ENCODE data around the gene LENG8. TPM values are rescaled to one million over a fixed set of nuclear protein-coding genes. Genes with fewer than 3 reads are reported as not detected.

Gene LENG8
- polyA plus RNA-seq, 1 donor from 2014 or later: 24.2 TPM

DNA sequence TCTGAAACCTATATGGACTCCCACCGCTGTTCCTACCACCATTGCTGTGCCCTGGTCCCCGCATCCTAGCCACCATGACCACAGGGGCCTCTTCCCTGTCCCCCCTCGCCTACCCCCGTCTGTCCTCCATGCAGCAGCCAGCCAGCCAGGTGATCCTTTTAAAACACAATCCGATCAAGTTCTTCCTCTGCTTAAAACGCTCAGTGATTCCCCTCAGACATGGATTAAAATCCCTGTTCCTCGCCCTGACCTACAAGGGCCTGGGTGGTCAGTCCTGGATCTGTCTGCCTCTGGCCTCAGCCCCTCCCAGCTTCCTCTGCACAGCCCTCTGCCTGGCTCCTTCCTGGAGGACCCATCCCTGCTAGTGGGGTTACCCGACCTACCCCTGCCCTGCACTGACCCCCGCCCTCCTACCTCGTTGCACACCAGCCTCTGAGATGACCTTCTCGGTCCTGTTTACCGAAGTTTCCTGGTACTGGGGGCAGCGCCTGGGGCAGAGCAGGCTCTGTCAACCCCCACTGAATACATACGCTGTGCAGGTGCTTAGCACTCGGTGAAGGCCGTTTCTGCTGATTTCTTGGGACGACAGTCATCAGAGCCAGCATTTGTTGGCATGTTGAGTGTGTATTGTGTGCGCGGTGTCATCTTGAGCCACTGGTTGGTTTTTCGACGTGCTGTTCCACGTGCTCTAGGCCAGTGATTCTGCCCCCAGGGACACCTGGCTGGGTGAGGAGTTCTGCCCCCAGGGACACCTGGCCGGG is 14.7 kb upstream of the LENG8 start:
- H3K9me3 ChIP-seq (ENCODE audit: low read length): no peaks in the 10 kb centered on the region
- TF ChIP-seq EP300 (conservative IDR thresholded peaks at IDR 0.05; ENCODE audit: poor library complexity, severe bottlenecking): no peak
- TF ChIP-seq TAF1 (IDR thresholded peaks at IDR 0.05; ENCODE audit: low read depth): no peak
- no peak for TF ChIP-seq POLR2AphosphoS5 (IDR thresholded peaks at IDR 0.05)
- no peak for TF ChIP-seq EZH2 (IDR thresholded peaks at IDR 0.05; ENCODE audit: borderline replicate concordance, insufficient read depth, low read length, poor library complexity, severe bottlenecking)
- TF ChIP-seq, protein P1, sequence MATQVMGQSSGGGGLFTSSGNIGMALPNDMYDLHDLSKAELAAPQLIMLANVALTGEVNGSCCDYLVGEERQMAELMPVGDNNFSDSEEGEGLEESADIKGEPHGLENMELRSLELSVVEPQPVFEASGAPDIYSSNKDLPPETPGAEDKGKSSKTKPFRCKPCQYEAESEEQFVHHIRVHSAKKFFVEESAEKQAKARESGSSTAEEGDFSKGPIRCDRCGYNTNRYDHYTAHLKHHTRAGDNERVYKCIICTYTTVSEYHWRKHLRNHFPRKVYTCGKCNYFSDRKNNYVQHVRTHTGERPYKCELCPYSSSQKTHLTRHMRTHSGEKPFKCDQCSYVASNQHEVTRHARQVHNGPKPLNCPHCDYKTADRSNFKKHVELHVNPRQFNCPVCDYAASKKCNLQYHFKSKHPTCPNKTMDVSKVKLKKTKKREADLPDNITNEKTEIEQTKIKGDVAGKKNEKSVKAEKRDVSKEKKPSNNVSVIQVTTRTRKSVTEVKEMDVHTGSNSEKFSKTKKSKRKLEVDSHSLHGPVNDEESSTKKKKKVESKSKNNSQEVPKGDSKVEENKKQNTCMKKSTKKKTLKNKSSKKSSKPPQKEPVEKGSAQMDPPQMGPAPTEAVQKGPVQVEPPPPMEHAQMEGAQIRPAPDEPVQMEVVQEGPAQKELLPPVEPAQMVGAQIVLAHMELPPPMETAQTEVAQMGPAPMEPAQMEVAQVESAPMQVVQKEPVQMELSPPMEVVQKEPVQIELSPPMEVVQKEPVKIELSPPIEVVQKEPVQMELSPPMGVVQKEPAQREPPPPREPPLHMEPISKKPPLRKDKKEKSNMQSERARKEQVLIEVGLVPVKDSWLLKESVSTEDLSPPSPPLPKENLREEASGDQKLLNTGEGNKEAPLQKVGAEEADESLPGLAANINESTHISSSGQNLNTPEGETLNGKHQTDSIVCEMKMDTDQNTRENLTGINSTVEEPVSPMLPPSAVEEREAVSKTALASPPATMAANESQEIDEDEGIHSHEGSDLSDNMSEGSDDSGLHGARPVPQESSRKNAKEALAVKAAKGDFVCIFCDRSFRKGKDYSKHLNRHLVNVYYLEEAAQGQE (IDR thresholded peaks at IDR 0.05; ENCODE audit: borderline replicate concordance): no peak
- H4K20me1 ChIP-seq (ENCODE audit: insufficient read depth): no peaks in the 10 kb centered on the region
- H3K79me2 ChIP-seq (replicated peaks; ENCODE audit: insufficient read depth, low read length): no peaks in the 10 kb centered on the region
- H2AFZ ChIP-seq (ENCODE audit: low read depth, low read length): no peak overlapping the region
- H3K36me3 ChIP-seq (ENCODE audit: insufficient read depth, low read length): no peaks in the 10 kb centered on the region
- no peak overlapping the region for H3K4me3 ChIP-seq (ENCODE audit: low read length)
- H3K27ac ChIP-seq (ENCODE audit: low read length): no peak overlapping the region
- H3K9me2 ChIP-seq (ENCODE audit: insufficient read depth, low read length): no peaks in the 10 kb centered on the region
- H3K9ac ChIP-seq (ENCODE audit: low read length): no peak overlapping the region
- no peaks in the 10 kb centered on the region for H3F3A ChIP-seq (ENCODE audit: insufficient read depth, low read length, poor library complexity, severe bottlenecking)
- no peaks in the 10 kb centered on the region for H3K27me3 ChIP-seq (ENCODE audit: insufficient read depth, low read depth, low read length)
- H3K4me2 ChIP-seq (ENCODE audit: low read length): no peak overlapping the region

DNA sequence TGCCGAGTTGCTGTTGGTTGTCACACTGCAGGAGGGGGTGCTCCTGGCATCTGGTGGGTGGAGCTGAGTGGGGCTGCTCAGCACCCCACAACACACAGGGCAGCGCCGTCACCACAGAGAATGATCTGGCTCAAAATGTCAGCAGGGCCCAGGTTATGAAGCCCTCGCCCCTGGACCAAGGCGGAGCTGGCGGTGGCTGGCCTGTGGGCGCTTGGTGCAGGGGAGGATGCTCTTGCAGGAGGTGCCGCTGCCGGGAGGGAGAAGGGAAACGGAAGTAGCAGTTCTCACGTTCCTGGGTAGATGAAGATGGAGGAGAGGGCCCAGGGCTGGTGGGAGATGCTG is 14.2 kb upstream of the LENG8 start:
- Histone ChIP-seq H3K4me3 (ENCODE audit: low read length) (no peak overlapping the region), H3K9me2 (ENCODE audit: insufficient read depth, low read length) (no peaks in the 10 kb centered on the region), H3K4me2 (ENCODE audit: low read length) (no peak overlapping the region), H3K27me3 (ENCODE audit: insufficient read depth, low read depth, low read length) (no peaks in the 10 kb centered on the region), H4K20me1 (ENCODE audit: insufficient read depth) (no peaks in the 10 kb centered on the region), H3K27ac (ENCODE audit: low read length) (no peak overlapping the region), H3K36me3 (ENCODE audit: insufficient read depth, low read length) (no peaks in the 10 kb centered on the region), H3K9me3 (ENCODE audit: low read length) (no peaks in the 10 kb centered on the region), H3K9ac (ENCODE audit: low read length) (no peak overlapping the region), H2AFZ (ENCODE audit: low read depth, low read length) (no peak overlapping the region), H3F3A (ENCODE audit: insufficient read depth, low read length, poor library complexity, severe bottlenecking) (no peaks in the 10 kb centered on the region), H3K79me2 (replicated peaks; ENCODE audit: insufficient read depth, low read length) (no peaks in the 10 kb centered on the region)
- no peak for TF ChIP-seq MXI1 (conservative IDR thresholded peaks at IDR 0.05; ENCODE audit: poor library complexity, severe bottlenecking)
- TF ChIP-seq, protein P1 (IDR thresholded peaks at IDR 0.05; ENCODE audit: borderline replicate concordance): no peak
- TF ChIP-seq, protein P2, sequence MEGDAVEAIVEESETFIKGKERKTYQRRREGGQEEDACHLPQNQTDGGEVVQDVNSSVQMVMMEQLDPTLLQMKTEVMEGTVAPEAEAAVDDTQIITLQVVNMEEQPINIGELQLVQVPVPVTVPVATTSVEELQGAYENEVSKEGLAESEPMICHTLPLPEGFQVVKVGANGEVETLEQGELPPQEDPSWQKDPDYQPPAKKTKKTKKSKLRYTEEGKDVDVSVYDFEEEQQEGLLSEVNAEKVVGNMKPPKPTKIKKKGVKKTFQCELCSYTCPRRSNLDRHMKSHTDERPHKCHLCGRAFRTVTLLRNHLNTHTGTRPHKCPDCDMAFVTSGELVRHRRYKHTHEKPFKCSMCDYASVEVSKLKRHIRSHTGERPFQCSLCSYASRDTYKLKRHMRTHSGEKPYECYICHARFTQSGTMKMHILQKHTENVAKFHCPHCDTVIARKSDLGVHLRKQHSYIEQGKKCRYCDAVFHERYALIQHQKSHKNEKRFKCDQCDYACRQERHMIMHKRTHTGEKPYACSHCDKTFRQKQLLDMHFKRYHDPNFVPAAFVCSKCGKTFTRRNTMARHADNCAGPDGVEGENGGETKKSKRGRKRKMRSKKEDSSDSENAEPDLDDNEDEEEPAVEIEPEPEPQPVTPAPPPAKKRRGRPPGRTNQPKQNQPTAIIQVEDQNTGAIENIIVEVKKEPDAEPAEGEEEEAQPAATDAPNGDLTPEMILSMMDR (IDR thresholded peaks at IDR 0.05; ENCODE audit: poor library complexity, severe bottlenecking): no peak
- TF ChIP-seq RAD21 (conservative IDR thresholded peaks at IDR 0.05): no peak
- no peak for TF ChIP-seq EZH2 (IDR thresholded peaks at IDR 0.05; ENCODE audit: borderline replicate concordance, insufficient read depth, low read length, poor library complexity, severe bottlenecking)
- no peak for TF ChIP-seq EP300 (conservative IDR thresholded peaks at IDR 0.05; ENCODE audit: poor library complexity, severe bottlenecking)
- TF ChIP-seq SMC3 (conservative IDR thresholded peaks at IDR 0.05; ENCODE audit: poor library complexity): no peak
- no peak for TF ChIP-seq POLR2AphosphoS5 (IDR thresholded peaks at IDR 0.05)
- TF ChIP-seq TAF1 (IDR thresholded peaks at IDR 0.05; ENCODE audit: low read depth): no peak
